Kidney glomerular epithelial cell (primary cell): ENCODE results near the gene RPTOR.
"Not testable (repeated sequence)": the region's sequence is repeated elsewhere in the genome, so short reads cannot be mapped to it uniquely, and the experiment has no call there.

Experiments used
- DNase-seq: peaks from one replicate; lab custom pipeline; 2025; lab: John Stamatoyannopoulos, UW

Gene RPTOR

GRCh38 chr17:80861418-80861815 lies 316.8 kb downstream of the RPTOR start:
- no peak for DNase-seq

- DNase-seq = no peak
Measured at GRCh38 chr17:80861892-80862291, 317.3 kb downstream of the RPTOR start.

- no peak for DNase-seq
Measured at GRCh38 chr17:80862481-80862961, 317.9 kb downstream of the RPTOR start.

- DNase-seq = no peak
Measured at GRCh38 chr17:80862978-80863377, 318.3 kb downstream of the RPTOR start.

- DNase-seq = no peak
Measured at GRCh38 chr17:80863626-80864025, 319.0 kb downstream of the RPTOR start.

GRCh38 chr17:80864751-80865150 lies 320.1 kb downstream of the RPTOR start:
- DNase-seq = no peak

GRCh38 chr17:80866050-80866793 lies 321.6 kb downstream of the RPTOR start:
- DNase-seq = peak; percentile 26

GRCh38 chr17:80868022-80868609 lies 323.5 kb downstream of the RPTOR start:
- no peak for DNase-seq

- DNase-seq = no peak
Measured at GRCh38 chr17:80869481-80870145, 325.0 kb downstream of the RPTOR start.

GRCh38 chr17:80870401-80870800 lies 325.8 kb downstream of the RPTOR start:
- no peak for DNase-seq

GRCh38 chr17:80871341-80871740 lies 326.7 kb downstream of the RPTOR start:
- DNase-seq = no peak

- no peak for DNase-seq
Measured at GRCh38 chr17:80872001-80872500, 327.4 kb downstream of the RPTOR start.

GRCh38 chr17:80872501-80873306 lies 328.1 kb downstream of the RPTOR start:
- DNase-seq = no peak

GRCh38 chr17:80873307-80873951 lies 328.8 kb downstream of the RPTOR start:
- DNase-seq = no peak

GRCh38 chr17:80874866-80875445 lies 330.3 kb downstream of the RPTOR start:
- DNase-seq = no peak

GRCh38 chr17:80875480-80875995 lies 330.9 kb downstream of the RPTOR start:
- not testable (repeated sequence) for DNase-seq

- not testable (repeated sequence) for DNase-seq
Measured at GRCh38 chr17:80876456-80876949, 331.9 kb downstream of the RPTOR start.

- DNase-seq = no peak
Measured at GRCh38 chr17:80876950-80877728, 332.5 kb downstream of the RPTOR start.

- no peak for DNase-seq
Measured at GRCh38 chr17:80877729-80878303, 333.2 kb downstream of the RPTOR start.
